Left lobe of liver (tissue), 2 donors: ENCODE measurements around the gene ICAM2. TPM values are rescaled to one million over a fixed set of nuclear protein-coding genes. Genes with fewer than 3 reads are reported as not detected.

Source experiments
- ATAC-seq: fragments of 200-7000 bp; cut with Tn5 transposase; one replicate; pipeline ENCODE4 v1.9.1; 2020; ENCODE audit warnings: mild to moderate bottlenecking, moderate library complexity
- DNase-seq: peaks from one replicate; pipeline ENCODE4 v3.0.0-alpha.2; 2020; ENCODE audit warnings: low spot score
- total RNA-seq: library from RNA; stranded (reverse); gene quantifications from one replicate; pipeline ENCODE4 v1.2.1, GENCODE V29; 2021
- donor health status: DM: no; HTN: no; CAD: no; lungs with moderate emphysema.
- donor health status: DM: no; HTN: yes; CAD: no.

ICAM2 gene
- 5.3 TPM for total RNA-seq

DNA sequence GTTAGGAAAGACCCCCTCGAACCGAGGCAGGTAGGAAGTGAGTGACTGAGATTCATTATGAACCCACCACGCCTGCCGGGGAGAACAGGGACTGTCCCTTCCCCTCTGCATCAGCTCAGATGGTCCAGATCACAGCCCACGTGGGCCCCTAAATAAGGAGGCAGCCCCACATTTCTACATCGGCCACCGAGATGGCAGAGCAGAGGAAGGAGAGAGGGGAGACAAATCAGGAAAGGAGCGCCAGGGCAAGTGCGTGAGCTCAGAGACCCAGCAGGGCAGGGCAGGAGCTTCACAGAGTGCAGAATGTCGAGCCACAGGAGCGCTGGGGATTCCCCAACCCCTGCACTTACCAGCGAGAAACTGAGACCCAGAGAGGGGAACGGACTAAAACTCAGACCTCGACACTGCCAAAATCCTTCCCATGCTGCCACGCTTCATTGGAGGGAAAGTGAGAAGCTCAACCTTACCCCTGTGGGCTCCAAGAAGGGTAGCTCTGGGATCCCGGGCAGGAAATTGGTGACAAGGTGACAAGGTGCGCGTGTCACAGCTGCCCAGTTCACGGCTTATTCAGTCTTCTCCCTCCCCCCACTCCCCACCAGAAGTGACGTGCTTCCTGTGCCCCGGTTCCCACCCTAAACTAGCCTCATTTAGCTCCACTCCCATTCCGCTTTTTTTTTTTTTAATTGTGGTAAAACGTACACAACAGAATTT, at the start of gene ICAM2:
ICAM2 (minus strand) TSS at position 578 of the 711 bp plus-strand sequence. CDS start 13,942 bp downstream, outside the sequence.
- peak; percentile 79 for ATAC-seq
- peak; percentile 55 for DNase-seq

DNA sequence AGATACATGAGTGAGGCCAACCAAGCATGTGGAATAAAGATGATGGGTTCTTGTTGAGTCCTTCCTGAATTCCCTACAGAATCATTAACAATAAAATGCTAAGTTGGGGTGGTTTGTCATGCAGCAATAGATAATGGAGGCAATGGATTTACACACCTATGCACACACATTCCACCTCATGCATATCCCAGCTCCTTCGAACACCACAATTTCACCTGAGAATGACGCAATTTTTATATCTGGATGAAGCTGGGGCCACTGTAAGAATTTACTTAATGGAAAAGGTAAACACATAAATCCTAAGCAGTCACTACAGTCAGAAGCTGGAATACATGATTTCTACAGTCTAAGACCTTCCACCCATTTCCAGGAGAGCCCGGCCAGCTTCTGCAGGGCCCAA, 49.8 kb upstream of the ICAM2 start:
- ATAC-seq, result no peak
- DNase-seq, result no peak

DNA sequence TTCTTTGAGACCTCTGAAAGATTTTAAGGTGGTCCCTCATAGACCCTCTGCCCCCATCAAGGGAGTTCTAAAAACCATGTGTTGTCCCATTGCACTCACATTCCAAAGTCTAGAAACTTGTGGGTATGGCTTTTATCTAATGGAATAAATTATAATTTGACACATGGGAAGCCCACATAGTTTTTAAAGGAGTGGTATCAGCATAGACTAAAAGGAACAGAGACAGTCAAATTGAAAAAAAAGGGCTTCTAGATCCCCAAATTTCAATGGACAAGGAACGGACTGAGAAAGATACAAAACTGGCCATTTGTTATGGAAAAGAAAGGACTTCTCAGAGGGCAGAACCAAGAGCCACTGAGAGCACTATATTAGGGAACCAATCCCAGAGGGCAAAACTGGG, 48.7 kb upstream of the ICAM2 start:
- no peak for ATAC-seq
- no peak for DNase-seq

DNA sequence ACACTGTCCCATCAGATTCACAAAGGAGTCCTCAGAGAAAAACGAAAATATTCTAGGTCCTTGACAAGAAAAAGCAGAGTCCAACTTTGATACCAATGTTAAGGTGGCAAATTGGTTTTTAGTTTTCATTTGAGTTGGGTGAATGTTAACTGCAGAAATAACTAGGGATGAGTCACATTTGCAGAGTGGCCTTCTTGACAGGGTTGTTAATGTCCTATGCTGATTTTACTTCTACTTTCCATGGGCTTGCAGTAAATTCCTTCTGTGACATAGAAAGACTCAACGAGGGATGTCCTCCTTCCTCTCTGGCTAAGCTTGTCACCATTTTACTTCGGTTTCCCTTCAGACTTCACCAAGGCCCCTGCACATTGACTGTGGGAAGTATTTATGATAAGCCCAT, 47.2 kb upstream of the ICAM2 start:
- no peak for ATAC-seq
- no peak for DNase-seq

DNA sequence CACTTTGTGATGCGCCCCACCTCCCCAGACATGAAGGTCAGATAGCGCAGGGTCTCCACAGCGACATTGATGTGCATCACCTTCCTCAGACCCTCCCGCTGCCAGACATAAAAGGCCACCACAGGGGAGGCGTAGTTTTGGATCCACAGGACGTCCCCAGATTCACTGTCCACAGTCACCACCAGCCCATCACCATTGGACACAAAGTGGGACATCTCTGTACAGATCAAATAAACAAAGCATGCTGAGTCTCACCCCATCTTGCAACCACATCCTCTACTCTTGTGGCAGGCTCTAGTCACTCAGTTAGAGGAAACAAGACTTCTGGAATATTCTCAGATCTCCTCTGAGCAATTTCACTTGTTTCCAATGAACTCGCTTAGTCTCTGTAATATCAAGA, 46.3 kb upstream of the ICAM2 start:
- DNase-seq, result no peak
- no peak for ATAC-seq

DNA sequence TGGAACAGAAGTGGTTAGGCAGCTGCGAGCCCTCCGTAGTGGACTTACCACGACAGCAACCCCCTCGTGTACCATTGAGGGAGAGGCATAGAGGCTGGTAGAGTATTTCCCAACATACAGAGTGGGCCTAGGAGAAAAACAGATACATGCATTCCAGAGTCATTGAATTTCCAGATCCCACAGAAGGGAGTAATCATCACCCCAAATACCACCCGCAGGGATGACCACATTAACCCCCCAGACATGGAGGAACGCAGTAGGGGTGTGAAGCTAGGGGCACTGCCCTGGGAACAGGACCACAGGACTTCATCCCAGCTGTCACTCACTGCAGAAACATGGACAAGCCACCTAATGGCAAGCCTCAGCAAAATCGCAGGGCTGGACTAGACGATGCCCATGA, 44.7 kb upstream of the ICAM2 start:
- no peak for DNase-seq

DNA sequence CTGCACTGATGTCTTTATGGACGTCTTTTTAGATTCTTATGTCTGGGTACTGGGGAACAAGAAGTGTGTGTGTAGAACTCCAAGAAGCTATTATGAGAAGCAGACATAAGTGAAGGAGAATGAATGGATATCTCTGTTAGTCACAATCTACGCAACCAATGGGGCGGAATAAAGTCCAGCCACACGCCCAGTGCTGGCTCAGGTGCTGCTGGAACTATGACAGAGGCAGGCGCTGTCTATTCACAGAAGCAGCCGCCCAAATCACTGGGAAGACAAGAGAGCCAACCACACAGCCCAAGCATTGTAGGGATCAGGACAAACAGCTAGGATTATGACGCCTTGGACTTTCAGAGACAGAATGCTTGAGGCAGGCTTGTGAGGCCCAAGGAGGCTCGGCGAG, 43.9 kb upstream of the ICAM2 start:
- DNase-seq (peak; percentile 78), ATAC-seq (peak; percentile 92)

More for the DNA sequence above, 44.7 kb upstream of the ICAM2 start:
- ATAC-seq, result no peak

DNA sequence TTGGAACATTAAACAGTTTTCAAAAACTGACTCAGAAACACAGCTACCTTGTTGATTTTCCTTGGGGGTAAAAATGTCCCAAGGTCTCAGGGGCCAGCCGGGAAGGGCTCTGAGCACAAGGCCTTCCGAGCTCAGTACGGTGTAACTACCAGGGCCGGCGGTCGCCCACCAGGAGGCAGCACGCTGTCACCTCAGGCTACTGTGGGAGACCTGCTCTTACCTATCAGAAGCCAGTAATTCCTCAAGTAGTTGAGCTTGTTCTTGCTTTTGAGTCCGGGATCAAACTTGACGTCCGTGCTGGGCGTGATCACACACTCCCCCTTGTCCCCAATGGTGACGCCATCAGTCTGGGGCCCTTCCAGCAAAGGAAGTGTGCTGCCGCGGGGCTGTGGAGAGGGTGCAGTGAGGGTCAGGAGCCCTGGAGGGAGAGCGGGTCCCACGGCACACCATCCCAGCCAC, 43.4 kb upstream of the ICAM2 start:
- DNase-seq (no peak), ATAC-seq (peak; percentile 61)

DNA sequence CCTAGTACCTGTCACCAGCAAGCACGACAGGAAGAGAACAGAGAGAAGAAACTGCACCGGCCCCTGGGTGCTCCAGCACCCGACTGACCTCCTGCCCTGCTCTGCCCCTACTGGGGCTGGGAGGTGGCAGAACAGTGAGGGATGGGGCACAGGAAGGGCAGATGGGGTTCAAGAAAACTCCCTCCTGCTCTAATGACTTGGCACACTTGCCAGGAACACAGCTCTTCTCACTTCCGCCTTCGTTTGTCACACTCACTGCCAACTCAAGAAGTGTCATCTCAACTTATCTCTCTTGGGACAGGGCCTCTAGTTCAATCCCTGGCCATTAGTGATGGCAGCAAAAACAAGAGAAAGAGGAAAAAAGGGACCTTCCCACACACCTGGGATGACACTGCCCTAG, 42.7 kb upstream of the ICAM2 start:
- DNase-seq, result no peak
- no peak for ATAC-seq

DNA sequence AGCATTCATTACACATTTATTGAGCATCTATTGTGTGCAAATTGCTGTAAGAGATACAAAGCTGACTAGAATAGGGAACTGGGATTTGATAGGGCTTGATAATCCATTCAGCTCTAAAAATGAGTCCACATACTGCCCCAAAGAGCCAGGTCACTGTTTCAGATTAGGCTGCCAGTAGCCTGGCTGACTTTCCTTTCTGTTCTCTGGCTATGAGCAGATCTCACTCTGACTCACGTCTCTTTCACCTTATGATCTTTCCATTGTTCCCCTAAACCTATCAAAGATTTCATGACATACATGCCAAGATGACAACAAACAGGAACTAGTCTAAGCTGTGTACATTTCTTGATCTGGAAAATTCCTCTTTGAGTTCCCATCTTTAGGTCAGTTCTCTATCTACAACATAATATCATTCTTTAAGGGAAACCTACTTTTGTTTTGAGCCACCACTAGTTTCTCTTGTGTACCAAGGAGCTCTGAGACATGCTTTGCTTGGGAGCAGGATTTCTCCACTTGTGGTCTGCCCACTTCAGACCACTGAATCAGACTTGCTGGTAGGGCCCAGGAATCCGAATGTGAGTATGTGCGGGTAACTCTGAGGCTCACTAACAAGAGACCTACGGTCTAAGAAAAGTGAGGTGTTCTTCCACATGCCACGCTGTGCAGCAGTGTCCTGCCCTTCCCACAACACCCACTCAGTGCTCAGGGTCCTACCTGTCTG, 40.9 kb upstream of the ICAM2 start:
- no peak for DNase-seq
- no peak for ATAC-seq

DNA sequence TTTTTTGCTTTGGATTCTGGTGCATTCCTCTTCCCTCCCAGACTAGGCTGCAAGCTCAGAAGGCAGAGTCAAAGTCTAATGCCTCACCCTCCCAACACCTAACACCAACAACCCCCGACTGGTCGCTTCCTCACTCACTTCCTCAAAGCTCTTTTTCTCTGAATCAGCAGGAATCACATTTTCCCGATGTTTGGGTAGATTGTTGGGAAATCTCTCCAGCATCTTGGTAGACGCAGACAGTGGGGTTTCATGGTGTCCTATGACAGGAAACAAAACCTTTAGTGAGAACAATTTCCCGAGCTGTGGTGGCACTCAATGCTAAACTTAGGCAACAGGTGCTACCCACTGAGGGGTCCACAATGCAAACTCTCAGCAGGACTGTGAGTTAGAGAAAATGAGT, 39.9 kb upstream of the ICAM2 start:
- ATAC-seq (no peak), DNase-seq (no peak)

DNA sequence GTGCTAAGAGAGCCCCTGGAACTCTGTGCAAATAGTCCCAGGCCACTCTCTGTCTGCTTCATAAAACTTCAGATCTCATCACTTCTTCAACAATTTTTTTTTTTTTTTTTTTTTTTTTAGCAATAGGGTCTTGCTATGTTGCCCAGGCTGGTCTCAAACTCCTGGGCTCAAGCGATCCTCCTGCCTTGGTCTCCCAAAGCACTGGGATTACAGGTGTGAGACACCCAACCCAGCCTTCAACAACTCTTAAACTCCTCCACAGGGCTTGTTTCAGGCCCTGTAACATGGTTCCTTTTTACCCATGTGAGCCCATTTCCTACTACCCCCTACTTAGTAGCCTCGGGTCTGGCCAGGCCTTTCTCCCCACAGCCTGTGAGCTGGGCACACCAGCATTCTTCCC, 39.3 kb upstream of the ICAM2 start:
- no peak for DNase-seq
- no peak for ATAC-seq

DNA sequence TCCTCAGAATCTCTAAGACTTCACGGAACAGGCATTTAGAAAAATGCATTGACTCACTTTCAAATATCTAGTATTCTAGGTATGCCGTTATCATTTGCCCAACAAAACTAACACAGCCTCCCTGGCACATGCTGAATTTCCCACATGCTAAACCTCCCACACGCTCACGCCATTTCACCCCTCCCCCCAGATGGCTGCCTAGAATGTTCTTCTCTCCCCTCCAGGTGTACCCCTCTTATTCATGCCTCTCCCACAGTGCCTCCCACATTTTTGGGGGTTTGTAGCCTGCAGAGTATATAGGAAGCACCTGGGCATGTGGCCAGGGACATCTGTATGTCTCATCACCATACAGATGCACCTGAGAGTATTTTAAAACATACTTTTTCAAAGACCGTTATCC, 38.2 kb upstream of the ICAM2 start:
- DNase-seq (no peak), ATAC-seq (peak; percentile 37)

DNA sequence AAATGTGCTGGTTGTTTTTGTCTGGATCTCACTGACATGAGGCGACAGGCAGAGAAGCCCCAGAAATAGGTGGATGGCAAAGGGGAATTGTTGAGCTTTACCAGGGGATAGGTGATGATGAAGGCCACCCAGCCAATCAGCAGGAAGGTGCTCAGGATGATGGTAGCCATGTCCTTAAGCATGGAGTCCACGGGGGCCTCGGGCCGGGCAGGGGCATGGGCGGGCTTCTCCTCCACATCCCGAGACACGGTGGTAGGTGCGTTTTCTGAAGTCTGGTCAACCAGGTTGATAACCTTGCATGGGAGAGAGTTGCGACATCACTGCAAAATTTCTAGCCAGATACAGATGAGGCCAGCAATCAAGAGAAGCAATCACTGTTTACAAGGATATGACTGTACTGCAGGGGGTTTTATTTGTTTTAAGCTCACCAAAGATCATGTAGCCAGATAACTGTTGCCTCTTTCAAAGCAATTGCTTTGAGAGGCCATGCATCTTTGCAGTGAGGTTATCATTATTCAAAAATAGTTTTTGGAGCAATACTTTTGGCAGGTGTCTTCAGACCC, 37.3 kb upstream of the ICAM2 start:
- ATAC-seq (peak; percentile 69), DNase-seq (no peak)

DNA sequence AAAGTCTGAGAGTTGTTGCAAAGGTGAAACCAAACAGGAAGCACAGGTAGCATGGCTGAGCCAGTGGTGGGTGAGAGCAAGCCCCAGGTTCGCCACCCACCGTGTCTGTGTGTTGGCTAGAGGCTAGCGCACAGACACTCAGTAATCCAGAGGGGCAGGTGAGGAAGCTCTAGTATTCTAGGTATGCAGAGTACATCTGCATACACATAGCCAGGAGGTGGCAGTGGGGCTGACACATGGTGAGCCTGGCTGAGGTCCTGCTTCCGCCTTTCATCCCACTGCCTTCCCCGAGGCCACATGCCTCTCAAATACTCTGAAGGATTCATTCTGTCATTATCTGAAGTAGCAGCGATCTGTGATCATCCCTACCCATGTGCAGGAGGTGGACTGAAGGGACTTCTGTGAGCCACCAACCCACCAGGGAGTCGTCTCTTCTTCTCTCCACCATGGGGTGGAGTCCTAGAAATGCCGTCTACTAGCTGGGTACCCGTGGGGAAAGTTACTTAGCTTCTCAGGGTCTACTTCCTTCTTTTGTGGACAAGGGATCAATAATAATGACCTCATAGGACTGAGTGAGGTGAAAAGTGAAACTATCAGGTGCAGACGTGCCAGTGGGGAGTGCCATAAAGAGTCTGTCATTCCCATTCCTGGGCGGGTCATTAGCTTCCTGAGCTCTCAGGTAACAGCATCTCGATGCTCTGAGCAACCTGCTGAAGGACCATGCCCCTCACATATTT, 36.0 kb upstream of the ICAM2 start:
- no peak for DNase-seq
- peak; percentile 32 for ATAC-seq

DNA sequence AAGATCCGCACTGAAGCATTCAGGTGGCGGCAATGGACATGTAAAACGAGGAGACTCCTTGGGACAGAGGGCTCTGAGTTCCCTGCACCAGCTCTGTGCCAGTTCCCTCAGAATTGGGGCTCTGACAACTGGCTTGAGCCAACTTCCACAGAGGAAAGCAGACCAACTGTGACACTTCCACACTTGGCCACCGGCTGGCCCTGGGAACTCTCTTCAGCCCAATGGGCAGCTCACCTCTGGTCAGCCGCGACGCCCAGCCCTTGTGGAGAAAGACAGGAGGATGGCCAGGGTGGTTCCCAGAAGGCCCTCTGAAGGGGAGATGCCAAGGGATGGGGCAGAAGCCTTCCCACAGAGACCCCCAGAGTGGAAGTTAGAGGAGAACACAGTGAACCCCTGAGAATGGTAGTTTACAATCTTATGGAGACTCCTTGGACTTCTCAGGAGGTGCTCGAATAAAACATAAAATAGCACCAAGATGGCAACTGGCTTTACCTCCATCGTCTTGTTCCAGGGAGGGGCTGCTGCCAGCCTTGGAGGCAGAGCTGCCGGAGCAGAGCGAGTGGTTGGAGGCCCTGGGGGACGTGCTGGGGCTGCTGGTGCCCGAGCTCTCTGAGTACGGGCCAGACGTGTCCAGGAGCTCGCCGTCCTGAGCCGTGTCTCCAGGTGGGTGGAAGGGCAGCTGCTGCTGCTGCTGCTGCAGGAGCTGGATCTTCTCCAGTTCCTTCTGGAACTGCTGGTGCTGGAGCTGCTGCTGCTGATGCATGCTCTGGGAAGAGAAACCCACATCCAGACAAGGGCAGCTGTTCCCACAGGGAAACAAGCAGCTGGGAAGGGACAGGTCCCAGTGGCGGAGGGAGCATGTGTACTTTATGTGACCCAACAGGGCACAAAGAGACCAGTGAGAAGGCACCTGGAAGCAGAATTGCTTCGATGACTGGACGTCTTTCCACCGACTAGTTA, 35.0 kb upstream of the ICAM2 start:
- DNase-seq, result no peak
- no peak for ATAC-seq

DNA sequence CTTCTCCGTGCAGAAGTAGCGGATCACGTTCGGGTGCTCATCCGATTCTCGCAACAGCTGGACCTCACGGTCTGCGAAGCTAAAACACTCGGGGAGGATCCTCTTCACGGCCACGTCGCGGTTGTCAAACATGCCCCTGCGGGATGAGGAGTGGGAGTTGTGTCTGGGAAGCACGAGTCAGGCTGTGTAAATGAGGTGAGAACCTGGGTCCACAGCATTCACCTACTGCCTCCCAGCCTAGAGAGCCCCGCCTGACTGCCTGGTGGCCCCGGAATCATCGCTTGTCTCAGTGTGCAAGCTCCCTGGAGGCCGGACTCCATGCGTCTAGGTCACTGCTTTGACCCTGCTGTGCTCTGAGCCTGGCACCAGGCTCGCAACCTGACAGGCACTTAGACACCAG, 33.9 kb upstream of the ICAM2 start:
- no peak for DNase-seq

DNA sequence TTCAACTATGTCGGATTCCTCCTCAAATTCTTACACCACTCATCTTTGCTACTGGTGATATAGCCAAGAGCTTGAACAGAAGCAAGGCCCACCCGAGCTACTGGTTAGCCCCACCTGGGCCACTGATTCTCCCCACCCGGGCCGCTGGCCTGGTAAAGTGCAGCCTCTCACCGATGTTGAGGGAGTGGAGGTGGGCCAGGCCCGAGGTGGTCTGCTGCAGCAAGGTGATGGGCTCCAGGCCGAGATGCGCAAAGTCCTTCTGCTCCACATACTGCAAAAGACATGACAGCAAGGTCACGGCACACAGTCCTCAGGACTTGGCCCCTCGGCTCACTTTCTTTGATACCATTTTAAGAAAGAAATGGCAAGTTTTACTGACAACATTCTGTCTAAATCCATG, 32.7 kb upstream of the ICAM2 start:
- no peak for ATAC-seq
- no peak for DNase-seq

More for the DNA sequence above, 33.9 kb upstream of the ICAM2 start:
- ATAC-seq, result no peak

DNA sequence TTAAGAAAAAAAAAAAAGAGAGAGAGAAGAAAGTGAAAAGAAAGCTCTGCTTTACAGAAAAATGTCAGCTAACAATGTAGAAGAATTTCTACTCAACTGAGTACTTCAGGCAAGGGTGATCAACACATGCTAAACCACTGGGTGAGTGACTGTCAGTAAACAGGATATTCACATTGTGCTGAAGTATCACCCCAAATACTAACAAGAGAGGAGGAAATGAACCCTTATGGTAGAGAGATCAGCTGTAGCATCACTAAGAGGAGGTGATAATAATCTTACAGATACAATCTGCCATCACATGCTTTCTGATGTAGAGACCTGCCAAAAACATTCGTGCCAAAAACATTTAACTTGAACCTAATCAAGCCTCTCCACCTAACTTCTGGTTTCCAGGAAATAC, 30.7 kb upstream of the ICAM2 start:
- no peak for ATAC-seq
- DNase-seq, result no peak

DNA sequence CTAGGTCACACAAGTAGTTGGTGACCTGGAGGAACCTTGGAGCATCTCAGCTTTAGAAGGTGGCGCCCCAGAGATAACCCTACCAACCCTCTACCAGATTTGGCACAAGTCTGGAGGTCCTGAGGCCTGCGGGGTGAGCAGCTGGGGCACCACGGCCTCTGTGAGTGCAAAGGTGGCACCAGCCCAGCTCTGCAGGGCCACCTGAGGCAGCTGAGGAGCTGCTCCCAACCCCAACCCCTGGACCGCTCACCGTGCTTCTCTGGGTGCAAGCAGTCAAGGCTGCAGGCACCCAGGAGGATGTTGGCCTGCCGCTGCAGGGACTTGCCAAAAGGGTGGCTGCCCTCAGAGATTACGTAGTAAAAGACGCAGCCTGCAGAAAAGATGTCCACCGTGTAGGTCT, 28.4 kb upstream of the ICAM2 start:
- DNase-seq, result no peak
- no peak for ATAC-seq
